Activated naive CD4-positive, alpha-beta T cell treated with anti-CD3 and anti-CD28 coated beads, Interleukin-2, amount 10 ng/mL, durations not matched to agents 7 days and 5 days (primary cell): Measurements from ENCODE around the gene TMLHE.

Source experiments
- CTCF ChIA-PET: fragments of 350-600 bp; sonication (Branson Sonifier 250); formaldehyde crosslinking; loops from one replicate; lab custom pipeline; 2021; ENCODE audit warnings: antibody characterized with exemption; lab: Charles Lee
- DNase-seq: peaks from one replicate; pipeline ENCODE4 v3.0.0-alpha.2; 2020
- H3K27ac Mint-ChIP-seq: one replicate; pipeline ENCODE4 v1.8.0; 2021; ENCODE audit warnings: mild to moderate bottlenecking, moderate library complexity, mixed read lengths
- H3K27me3 Mint-ChIP-seq: one replicate; pipeline ENCODE4 v1.8.0; 2021; ENCODE audit warnings: mild to moderate bottlenecking, mixed read lengths
- H3K36me3 Mint-ChIP-seq: one replicate; pipeline ENCODE4 v1.8.0; 2021; ENCODE audit warnings: mixed read lengths
- H3K4me1 Mint-ChIP-seq: one replicate; pipeline ENCODE4 v1.8.0; 2021; ENCODE audit warnings: mixed read lengths
- H3K4me3 Mint-ChIP-seq: one replicate; pipeline ENCODE4 v1.8.0; 2021; ENCODE audit warnings: mild to moderate bottlenecking, moderate library complexity, mixed read lengths
- H3K9me3 Mint-ChIP-seq: one replicate; pipeline ENCODE4 v1.8.0; 2021; ENCODE audit warnings: mixed read lengths

TMLHE gene

DNA sequence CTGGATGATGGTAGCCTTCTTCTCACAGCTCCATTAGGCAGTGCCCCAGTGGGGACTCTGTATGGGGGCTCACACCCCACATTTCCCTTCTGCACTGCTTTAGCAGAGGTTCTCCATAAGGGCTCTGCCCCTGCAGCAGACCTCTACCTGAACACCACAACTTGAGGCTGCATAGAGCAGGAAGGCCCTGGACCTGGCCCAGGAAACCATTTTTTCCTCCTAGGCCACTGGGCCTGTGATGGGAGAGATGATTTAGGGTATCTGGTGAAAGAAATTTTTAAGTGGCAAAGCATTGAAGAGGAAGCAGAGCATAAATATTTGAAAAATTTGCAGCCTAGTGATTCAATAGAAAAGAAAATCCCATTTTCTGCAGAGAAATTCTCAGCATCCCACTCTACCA lies 171.7 kb downstream of the TMLHE start:
- no peak overlapping the region for H3K27ac Mint-ChIP-seq
- DNase-seq = no peak
- CTCF ChIA-PET = no interaction called here
- H3K36me3 Mint-ChIP-seq = peaks cover 3% of the 10 kb centered on the region
- peaks cover 11% of the 10 kb centered on the region for H3K9me3 Mint-ChIP-seq
- H3K27me3 Mint-ChIP-seq = no peaks in the 10 kb centered on the region
- H3K4me1 Mint-ChIP-seq = no peaks in the 10 kb centered on the region
- H3K4me3 Mint-ChIP-seq = no peak overlapping the region
